Psoas muscle (tissue), 8 donors: Measurements from ENCODE around the gene NNAT. TPM values are rescaled to one million over a fixed set of nuclear protein-coding genes. Genes with fewer than 3 reads are reported as not detected.

Experiments used
- ATAC-seq, 4 donors: fragments of 200-7000 bp; cut with Tn5 transposase; one replicate each; pipeline ENCODE4 v1.9.1; 2020; ENCODE audit warnings: moderate library complexity in 3 of 4, mild to moderate bottlenecking in 2 of 4
- DNase-seq, 2 donors: peaks; one replicate each; pipeline ENCODE4 v3.0.0-alpha.2; 2020
- H3K27ac ChIP-seq: fragments of 200-600 bp; one replicate; pipeline ENCODE4 v1.8.0; 2022
- H3K27me3 ChIP-seq, 3 donors: fragments of 200-600 bp in 1 of 3; one replicate each; pipeline versions ENCODE4 v1.6.1 to v1.8.0; 2013 to 2022; ENCODE audit warnings: low read length in 2 of 3, mild to moderate bottlenecking in 2 of 3, moderate library complexity in 1 of 3; ENCODE audit not compliant: insufficient read depth in 3 of 3
- H3K36me3 ChIP-seq, 2 donors: fragments of 200-600 bp in 1 of 2; one replicate each; pipeline versions ENCODE4 v1.6.1 to v1.8.0; 2013 to 2022; ENCODE audit warnings: low read depth in 1 of 2, mild to moderate bottlenecking in 1 of 2, moderate library complexity in 1 of 2; ENCODE audit not compliant: insufficient read depth in 1 of 2
- H3K4me1 ChIP-seq: fragments of 200-600 bp; one replicate; pipeline ENCODE4 v1.8.0; 2022
- H3K4me3 ChIP-seq: fragments of 200-600 bp; one replicate; pipeline ENCODE4 v1.8.0; 2022; ENCODE audit warnings: mild to moderate bottlenecking
- H3K9me3 ChIP-seq: fragments of 200-600 bp; one replicate; pipeline ENCODE4 v1.8.0; 2022
- WGBS, 3 donors: extraction: QIAGEN DNeasy Blood & Tissue Kit; methylation state at CpG; one replicate each; pipeline versions ENCODE4 v1.1.6 to v1.1.7; 2013; 5-methylcytosine and 5-hydroxymethylcytosine counted together
- intact Hi-C, 2 donors: fragments of 100-400 bp; cut with DNase I; formaldehyde crosslinking; loops; one replicate each; pipeline versions ENCODE4 v1.11.0 to v1.14.2; 2022
- polyA plus RNA-seq, 3 donors: library from polyadenylated mRNA; stranded (reverse); fragments of 200-250 nt; gene quantifications; one replicate each; pipeline ENCODE4 v1.2.3, GENCODE V29; 2013
- total RNA-seq, 4 donors: library from RNA; stranded (reverse); fragmentation: NEBNext Ultra II Directional in 2 of 4; extraction: Animal tissue kit (Norgen Biotek cat#: 25700) in 2 of 4; gene quantifications; one replicate each; pipeline versions ENCODE4 v1.2.1 to v1.2.4, GENCODE V29; 2021 to 2023
- TF ChIP-seq, protein P1 (sequence below): fragments of 200-600 bp; IDR thresholded peaks from one replicate; pipeline ENCODE4 v1.8.0; 2022; ENCODE audit warnings: antibody characterized with exemption
- donor health status: healthy with polysubstance abuse.
- donor health status: DM: no; HTN: no; CAD: no; lungs with moderate emphysema.
- donor health status: Bipolar disorder and iron deficiency.
- donor health status: healthy.
- donor health status: DM: yes; HTN: yes; CAD: no.
- donor health status: DM: no; HTN: no; CAD: no.
- donor health status: DM: no; HTN: no; CAD: no.
- donor health status: DM: yes; HTN: yes; CAD: no.

Gene NNAT
- total and polyA plus RNA-seq, 7 donors = 0.50 to 52.3 (median 2.0) TPM

DNA sequence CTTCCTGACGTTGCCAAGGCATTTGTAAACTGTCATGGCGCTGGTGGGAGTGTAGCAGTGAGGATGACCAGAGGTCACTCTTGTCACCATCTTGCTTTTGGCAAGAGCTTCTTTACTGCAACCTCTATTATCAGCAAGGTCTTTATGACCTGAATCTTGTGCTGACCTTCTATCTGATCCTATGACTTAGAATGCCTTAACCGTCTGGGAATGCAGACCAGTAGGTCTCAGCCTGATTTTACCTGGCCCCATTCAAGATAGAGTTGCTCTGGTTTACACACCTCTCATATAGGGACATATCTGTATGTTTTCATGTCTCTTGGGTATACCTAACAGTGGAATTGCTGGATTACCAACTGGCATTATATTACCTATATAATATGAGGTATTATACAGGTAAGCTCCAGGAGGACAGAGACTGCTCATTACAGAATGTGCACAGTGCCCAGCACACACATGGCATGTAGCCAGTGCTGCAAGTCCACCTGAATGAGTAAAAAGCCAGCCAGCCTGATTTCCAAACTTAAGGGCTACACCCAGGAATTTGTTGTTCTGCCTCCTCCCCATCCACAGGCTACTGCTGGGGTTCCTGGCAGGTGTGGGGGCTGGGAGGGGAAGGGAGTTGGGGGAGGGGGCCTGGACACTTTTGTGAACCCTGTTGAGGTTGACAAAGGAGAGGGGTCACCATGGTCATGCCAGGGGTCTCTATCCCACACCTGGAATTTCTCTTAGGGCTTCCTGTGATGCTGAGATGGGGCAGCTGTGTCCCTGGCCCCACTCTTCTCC, 41.8 kb downstream of the NNAT start:
- Histone ChIP-seq H3K36me3 (no peaks in the 10 kb centered on the region), H3K27me3 (peaks cover 0 to 37% (median 8%) of the 10 kb centered on the region in 3 donors), H3K4me3 (no peak overlapping the region), H3K27ac (no peak overlapping the region), H3K4me1 (no peaks in the 10 kb centered on the region), H3K9me3 (no peaks in the 10 kb centered on the region)
- DNase-seq (no peak), ATAC-seq (no peak)
- intact Hi-C loops = loop anchor here (5.0 to 10.0 kb wide), 4 partner anchors 342 to 659 kb away; partner anchors contain the start of gene VSTM2L (in 1 of the 2)
- 63 to 74% (median 63%) methylated on average over 3 of the region's 3 CpGs for WGBS, 3 donors
- TF ChIP-seq, protein P1, sequence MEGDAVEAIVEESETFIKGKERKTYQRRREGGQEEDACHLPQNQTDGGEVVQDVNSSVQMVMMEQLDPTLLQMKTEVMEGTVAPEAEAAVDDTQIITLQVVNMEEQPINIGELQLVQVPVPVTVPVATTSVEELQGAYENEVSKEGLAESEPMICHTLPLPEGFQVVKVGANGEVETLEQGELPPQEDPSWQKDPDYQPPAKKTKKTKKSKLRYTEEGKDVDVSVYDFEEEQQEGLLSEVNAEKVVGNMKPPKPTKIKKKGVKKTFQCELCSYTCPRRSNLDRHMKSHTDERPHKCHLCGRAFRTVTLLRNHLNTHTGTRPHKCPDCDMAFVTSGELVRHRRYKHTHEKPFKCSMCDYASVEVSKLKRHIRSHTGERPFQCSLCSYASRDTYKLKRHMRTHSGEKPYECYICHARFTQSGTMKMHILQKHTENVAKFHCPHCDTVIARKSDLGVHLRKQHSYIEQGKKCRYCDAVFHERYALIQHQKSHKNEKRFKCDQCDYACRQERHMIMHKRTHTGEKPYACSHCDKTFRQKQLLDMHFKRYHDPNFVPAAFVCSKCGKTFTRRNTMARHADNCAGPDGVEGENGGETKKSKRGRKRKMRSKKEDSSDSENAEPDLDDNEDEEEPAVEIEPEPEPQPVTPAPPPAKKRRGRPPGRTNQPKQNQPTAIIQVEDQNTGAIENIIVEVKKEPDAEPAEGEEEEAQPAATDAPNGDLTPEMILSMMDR = no peak

DNA sequence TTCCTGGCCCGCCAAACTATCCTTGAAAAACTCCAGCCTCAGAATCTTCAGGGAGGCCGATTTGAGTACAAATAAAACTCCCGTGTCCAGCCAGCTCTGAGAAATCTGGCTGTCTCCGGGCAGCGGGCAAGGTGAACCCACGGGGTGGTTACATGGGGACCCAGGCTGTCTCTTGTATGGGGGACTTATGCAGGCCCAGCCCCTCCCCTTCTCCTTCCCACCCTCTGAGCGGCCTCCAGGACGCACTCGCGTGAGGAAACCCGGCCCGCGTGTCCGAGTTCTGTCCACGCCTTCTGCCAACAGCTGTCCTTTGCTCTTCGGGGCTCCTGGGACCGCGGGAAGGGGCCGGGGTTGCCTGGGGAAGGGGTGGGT, 43.0 kb downstream of the NNAT start:
- no peak overlapping the region for H3K4me3 ChIP-seq
- ATAC-seq (peak in 1 of 4 donors; percentile 6), DNase-seq (no peak)
- no peak overlapping the region for H3K27ac ChIP-seq
- H3K27me3 ChIP-seq = peaks cover 0 to 39% (median 8%) of the 10 kb centered on the region in 3 donors
- no peaks in the 10 kb centered on the region for H3K36me3 ChIP-seq
- intact Hi-C loops = loop anchor here (2.0 to 10.0 kb wide), 5 partner anchors 341 to 658 kb away; partner anchors contain the start of gene VSTM2L (in 1 of the 2)
- 28 to 31% (median 28%) methylated on average over 19 of the region's 19 CpGs for WGBS, 3 donors
- H3K4me1 ChIP-seq = no peaks in the 10 kb centered on the region
- H3K9me3 ChIP-seq = no peaks in the 10 kb centered on the region
- TF ChIP-seq, protein P1 = no peak

DNA sequence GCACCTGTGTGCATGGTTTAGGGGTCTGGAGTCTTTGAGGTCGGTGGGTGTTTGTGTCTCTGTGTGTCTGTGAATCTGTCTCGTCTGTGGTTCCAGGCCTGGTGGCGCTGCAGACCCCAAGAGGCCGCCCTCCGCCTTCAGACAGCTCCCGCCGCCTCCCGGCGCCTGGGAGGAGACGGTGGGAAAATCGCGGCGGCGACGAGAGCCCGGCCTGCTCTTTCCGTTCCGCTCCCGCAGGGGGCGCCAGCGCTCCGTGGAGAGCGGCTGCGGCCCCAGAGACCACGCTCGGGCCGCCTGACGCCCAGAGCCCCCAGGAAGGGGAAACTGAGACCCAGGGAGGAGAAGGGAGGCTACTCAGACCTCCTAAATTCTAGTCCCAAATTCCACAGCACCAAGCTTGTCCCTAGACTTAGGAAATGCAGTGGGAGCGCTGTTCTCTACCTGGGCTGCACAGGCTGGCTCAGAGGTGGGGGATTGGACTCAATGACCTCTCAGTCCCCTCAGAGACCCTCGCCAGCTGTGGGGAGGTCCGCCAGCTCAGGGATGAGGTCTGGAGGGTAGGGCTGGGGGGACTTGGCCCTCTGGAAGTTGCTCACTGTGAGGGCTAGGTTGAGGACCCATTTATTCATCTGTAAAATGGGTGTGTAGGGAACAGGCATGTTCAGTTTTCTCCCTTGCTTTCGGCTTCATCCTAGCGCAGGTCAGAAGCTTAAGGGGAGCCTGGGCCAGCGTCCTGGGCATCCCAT, 43.5 kb downstream of the NNAT start:
- H3K9me3 ChIP-seq = no peaks in the 10 kb centered on the region
- ATAC-seq = peak; percentile 72 to 91 (median 82)
- H3K36me3 ChIP-seq = no peaks in the 10 kb centered on the region
- no peaks in the 10 kb centered on the region for H3K4me1 ChIP-seq
- TF ChIP-seq, protein P1 = peak; percentile 89
- peak; percentile 37 to 66 for DNase-seq
- H3K4me3 ChIP-seq = no peak overlapping the region
- H3K27ac ChIP-seq = no peak overlapping the region
- peaks cover 0 to 44% (median 8%) of the 10 kb centered on the region in 3 donors for H3K27me3 ChIP-seq
- intact Hi-C loops = loop anchor here (2.0 to 10.0 kb wide), 5 partner anchors 340 to 658 kb away; partner anchors contain the start of gene VSTM2L (in 1 of the 2)
- WGBS, 3 donors = 13 to 16% (median 13%) methylated on average over 31 to 34 of the region's 34 CpGs

DNA sequence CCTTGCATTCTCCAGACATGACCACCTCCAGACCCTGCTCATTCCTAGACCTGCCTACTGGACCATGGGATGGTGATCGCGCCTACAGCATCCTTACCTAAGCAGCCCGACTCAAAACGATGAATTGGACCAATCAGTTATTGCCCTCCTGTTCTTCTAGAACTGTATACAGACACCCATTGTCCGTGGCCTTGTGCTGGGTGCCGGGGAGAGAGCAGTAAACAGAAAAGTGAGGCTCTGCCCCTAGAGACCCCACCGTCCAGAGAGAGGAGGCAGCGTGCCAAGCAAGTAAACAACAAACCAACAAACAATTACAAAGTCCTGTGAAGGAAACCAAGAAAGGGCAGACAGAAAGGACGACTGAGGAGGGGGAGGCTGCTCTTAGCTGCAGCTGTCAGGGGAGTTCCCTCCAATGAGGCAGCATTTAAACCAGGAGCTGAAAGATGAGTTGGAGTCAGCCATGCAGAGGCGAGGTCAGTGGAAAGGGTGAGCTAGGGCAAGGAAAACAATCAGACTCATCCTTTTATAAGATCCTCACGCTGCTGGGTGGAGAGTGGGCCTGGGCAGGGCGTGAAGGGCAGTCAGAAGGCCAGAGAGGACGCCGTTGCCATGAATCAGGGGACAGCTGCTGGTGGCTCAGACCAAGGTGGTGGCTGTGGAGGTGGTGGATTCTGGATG, 44.2 kb downstream of the NNAT start:
- Histone ChIP-seq H3K9me3 (no peaks in the 10 kb centered on the region), H3K36me3 (no peaks in the 10 kb centered on the region), H3K4me1 (no peaks in the 10 kb centered on the region), H3K4me3 (no peak overlapping the region), H3K27me3 (peaks cover 0 to 48% (median 8%) of the 10 kb centered on the region in 3 donors), H3K27ac (no peak overlapping the region)
- intact Hi-C loops = loop anchor here (2.0 to 10.0 kb wide), 3 partner anchors 340 to 656 kb away; partner anchors contain the start of gene VSTM2L (in 1 of the 2)
- 54 to 62% (median 59%) methylated on average over 14 of the region's 14 CpGs for WGBS, 3 donors
- ATAC-seq (peak; percentile 52 to 69 (median 63)), DNase-seq (no peak)
- TF ChIP-seq, protein P1 = no peak
